Tongue (tissue), 3 donors: ENCODE data around the gene CLDN6. TPM values are rescaled to one million over a fixed set of nuclear protein-coding genes. Genes with fewer than 3 reads are reported as not detected.

ENCODE experiments used
- DNase-seq: peaks from one replicate; pipeline ENCODE4 v3.0.0-alpha.2; 2015
- small RNA-seq: library from RNA; depleted of rRNA; stranded (forward); fragments of <200 nt; gene quantifications from one replicate; pipeline ENCODE3, GENCODE V24; 2014; ENCODE audit warnings: low replicate concordance
- total RNA-seq: library from RNA; depleted of rRNA; stranded (reverse); fragments of >200 nt; gene quantifications from one replicate; pipeline ENCODE4 v1.2.3, GENCODE V29; 2014

CLDN6 gene
- total RNA-seq, 1 donor from 2014 or later: not detected

- DNase-seq: no peak
Measured at GRCh38 chr16:2970563-2970962, 47.4 kb downstream of the CLDN6 start.

DNA sequence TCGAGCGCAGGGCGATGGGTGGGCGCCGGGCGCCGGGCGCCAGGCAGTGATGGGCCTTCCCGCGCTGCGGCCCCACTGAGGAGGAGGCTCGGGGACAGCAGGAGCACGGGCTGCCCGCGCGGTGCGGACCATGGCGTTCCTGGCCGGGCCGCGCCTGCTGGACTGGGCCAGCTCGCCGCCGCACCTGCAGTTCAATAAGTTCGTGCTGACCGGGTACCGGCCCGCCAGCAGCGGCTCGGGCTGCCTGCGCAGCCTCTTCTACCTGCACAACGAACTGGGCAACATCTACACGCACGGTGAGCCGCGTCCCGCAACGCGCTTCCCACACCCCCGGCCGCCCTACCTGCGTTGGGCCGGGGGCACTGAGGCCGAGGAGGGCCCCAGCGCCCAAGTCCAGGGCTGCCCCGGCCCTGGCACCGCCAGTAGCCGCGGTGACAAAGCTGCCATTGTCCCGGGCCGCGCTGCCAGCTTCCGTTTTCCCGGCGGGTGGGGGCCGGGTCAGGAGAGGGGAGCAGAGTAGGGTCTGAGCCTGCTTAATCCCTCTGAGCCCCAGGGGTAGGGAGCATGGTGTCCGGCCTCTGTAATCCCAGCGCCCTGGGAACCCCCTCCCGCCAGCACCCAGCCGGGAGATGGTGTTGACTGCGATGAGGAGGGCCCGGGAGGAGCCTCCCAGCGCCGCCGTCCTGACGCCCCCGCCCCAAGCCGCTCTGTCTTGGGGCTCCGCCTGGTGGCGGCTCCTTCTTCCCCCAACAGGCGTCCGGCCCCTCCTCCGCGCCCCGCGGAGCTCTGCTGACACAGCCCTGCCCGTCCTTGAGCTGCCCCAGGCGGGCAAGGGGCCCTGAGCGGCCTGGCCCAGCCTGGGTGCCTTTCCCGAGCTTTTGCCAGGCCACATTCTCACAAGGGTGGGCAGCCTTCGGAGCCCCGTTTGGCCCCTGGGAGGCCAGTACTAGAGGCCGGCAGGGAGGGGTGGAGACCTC, 48.1 kb downstream of the CLDN6 start:
- DNase-seq: no peak

DNA sequence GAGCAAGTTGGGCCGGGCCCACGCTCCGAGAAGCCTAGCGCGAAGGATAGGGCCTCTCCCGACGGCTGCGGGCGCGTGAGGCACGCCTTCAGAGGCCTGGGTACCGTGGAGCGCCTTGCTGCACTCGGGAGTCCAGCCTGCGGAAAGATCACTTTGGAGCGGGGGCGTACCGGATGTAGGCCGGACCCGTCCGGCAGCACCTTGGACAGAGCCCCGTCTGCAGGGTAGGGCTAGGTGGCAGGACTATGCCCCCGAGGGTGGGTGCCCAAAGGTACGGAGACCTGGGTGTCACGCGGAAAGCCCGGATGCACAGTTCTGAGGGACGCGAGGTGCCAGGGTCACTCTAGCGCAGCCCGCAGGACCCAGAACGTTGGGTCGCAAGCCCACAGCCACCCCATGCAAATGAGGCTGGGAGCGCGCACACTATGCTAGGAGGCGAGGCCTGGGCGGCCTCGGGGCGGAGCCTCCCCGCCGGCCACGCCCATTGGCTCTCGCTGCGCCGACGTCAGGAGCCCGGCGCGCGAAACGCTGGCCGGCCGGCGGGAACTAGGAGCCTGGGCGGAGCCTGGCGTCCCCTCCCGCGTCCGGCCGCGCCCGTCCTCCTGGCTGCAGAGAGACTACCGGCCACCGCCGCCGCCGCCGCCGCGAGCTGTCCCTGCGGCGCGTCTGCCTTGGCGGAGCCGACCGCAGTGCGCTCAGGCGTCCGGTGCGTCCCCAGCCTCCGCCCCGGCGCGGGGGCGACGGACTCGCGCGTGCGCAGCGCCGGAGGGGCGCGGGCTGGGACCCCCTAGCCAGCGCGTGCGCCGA, 49.0 kb downstream of the CLDN6 start, which contains the start of gene PAQR4:
TSS of gene PAQR4 (plus strand) at position 611 of the 807 bp plus-strand sequence. CDS start 327 bp downstream, outside the sequence.
- DNase-seq: peak; percentile 92

GRCh38 chr16:2968368-2968737, 49.6 kb downstream of the CLDN6 start:
- no peak for DNase-seq

DNA sequence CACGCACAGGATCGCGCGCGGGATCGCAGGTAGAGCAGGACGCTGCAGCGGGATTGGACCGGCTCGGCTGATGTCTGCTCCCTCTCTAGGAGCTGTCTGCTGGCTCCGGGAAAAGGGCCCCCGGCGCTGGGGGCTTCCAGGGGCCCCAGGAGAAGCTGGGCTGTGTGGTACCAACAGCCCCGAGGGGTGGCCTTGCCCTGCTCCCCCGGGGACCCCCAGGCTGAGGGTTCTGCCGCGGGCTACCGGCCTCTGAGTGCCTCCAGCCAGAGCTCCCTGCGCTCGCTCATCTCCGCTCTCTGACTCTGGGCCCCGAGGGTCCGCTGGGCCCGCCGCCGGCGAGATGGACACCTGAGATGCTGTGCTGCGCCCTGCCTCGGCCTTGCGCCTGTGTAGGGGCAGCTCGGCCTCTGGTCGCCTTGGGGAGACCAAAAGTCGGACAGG, 50.2 kb downstream of the CLDN6 start:
- DNase-seq: no peak

- no peak for DNase-seq
Measured at GRCh38 chr16:2967211-2967631, 50.8 kb downstream of the CLDN6 start.

GRCh38 chr16:2966808-2967191, 51.2 kb downstream of the CLDN6 start:
- DNase-seq: no peak

- no peak for DNase-seq
Measured at GRCh38 chr16:2966043-2966807, 51.8 kb downstream of the CLDN6 start.

Small RNAs within 50 kb of the gene (small RNA-seq; reads per million reads assigned to genes)
- gene LINC00514: not detected

Other genes with a start within 250 kb of the CLDN6 start
- 155 TPM for gene ELOB, start 240.9 kb downstream of the CLDN6 start, total RNA-seq
- 2.9 TPM for gene PRSS33, start 230.6 kb downstream of the CLDN6 start, total RNA-seq
- gene PRSS41, start 219.7 kb downstream of the CLDN6 start, total RNA-seq: not detected
- not detected for gene PRSS21, start 200.9 kb downstream of the CLDN6 start, total RNA-seq
- 1,549 TPM for gene ZG16B, start 187.9 kb downstream of the CLDN6 start, total RNA-seq
- 18.2 TPM for gene PRSS22, start 160.0 kb downstream of the CLDN6 start, total RNA-seq
- 37.0 TPM for gene FLYWCH2, start 135.0 kb downstream of the CLDN6 start, total RNA-seq
- 21.6 TPM for gene FLYWCH1, start 106.3 kb downstream of the CLDN6 start, total RNA-seq
- 5.6 TPM for gene KREMEN2, start 53.9 kb downstream of the CLDN6 start, total RNA-seq
- 6.2 TPM for gene PAQR4, start 48.8 kb downstream of the CLDN6 start, total RNA-seq
- gene PKMYT1, start 37.7 kb downstream of the CLDN6 start, total RNA-seq: 12.2 TPM
- gene CLDN9, start 5.3 kb downstream of the CLDN6 start, total RNA-seq: not detected
- gene TNFRSF12A, start 2.2 kb upstream of the CLDN6 start, total RNA-seq: 41.3 TPM
- 13.0 TPM for gene HCFC1R1, start 5.8 kb upstream of the CLDN6 start, total RNA-seq
- gene THOC6, start 5.9 kb upstream of the CLDN6 start, total RNA-seq: 12.6 TPM
- gene BICDL2, start 18.8 kb upstream of the CLDN6 start, total RNA-seq: 15.8 TPM
- gene MMP25, start 28.4 kb upstream of the CLDN6 start, total RNA-seq: 0.41 TPM
- gene IL32, start 47.5 kb upstream of the CLDN6 start, total RNA-seq: 104 TPM
- not detected for gene ZSCAN10, start 81.1 kb upstream of the CLDN6 start, total RNA-seq
- 11.4 TPM for gene ZNF205, start 94.4 kb upstream of the CLDN6 start, total RNA-seq
- 9.3 TPM for gene ZNF213, start 116.8 kb upstream of the CLDN6 start, total RNA-seq
- gene OR1F1, start 170.0 kb upstream of the CLDN6 start, total RNA-seq: not detected
- 8.3 TPM for gene ZNF200, start 217.0 kb upstream of the CLDN6 start, total RNA-seq
- gene MEFV, start 238.4 kb upstream of the CLDN6 start, total RNA-seq: 2.1 TPM